PC-3 (cell line): ENCODE results near the gene OR9G1.

Experiments
- EZH2 ChIP-seq: fragments of 300-600 bp; sonication (generic); IDR thresholded peaks from one replicate; pipeline ENCODE4 v1.6.1; 2017; ENCODE audit warnings: antibody characterized with exemption, mild to moderate bottlenecking, low read length; ENCODE audit not compliant: unreplicated experiment
- EZH2phosphoT487 ChIP-seq: fragments of 300-600 bp; sonication (generic); IDR thresholded peaks from 2 replicates; pipeline ENCODE4 v1.6.1; 2018; ENCODE audit warnings: mild to moderate bottlenecking, antibody characterized with exemption, low read length, borderline replicate concordance
- TF ChIP-seq, protein P1 (sequence below): fragments of 300-600 bp; sonication (generic); conservative IDR thresholded peaks from 2 replicates; pipeline ENCODE4 v1.5.1; 2017; ENCODE audit warnings: antibody characterized with exemption, low read depth, mild to moderate bottlenecking, low read length

GRCh38 chr11:56700242-56700913 is 1.5 kb downstream of the OR9G1 start:
- TF ChIP-seq EZH2 (no peak), EZH2phosphoT487 (no peak)
- TF ChIP-seq, protein P1, sequence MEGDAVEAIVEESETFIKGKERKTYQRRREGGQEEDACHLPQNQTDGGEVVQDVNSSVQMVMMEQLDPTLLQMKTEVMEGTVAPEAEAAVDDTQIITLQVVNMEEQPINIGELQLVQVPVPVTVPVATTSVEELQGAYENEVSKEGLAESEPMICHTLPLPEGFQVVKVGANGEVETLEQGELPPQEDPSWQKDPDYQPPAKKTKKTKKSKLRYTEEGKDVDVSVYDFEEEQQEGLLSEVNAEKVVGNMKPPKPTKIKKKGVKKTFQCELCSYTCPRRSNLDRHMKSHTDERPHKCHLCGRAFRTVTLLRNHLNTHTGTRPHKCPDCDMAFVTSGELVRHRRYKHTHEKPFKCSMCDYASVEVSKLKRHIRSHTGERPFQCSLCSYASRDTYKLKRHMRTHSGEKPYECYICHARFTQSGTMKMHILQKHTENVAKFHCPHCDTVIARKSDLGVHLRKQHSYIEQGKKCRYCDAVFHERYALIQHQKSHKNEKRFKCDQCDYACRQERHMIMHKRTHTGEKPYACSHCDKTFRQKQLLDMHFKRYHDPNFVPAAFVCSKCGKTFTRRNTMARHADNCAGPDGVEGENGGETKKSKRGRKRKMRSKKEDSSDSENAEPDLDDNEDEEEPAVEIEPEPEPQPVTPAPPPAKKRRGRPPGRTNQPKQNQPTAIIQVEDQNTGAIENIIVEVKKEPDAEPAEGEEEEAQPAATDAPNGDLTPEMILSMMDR: no peak
